GM18499 (cell line): ENCODE results near the gene ZNF750.

Experiments used
- ATAC-seq: cut with Tn5 transposase; IDR thresholded peaks from one replicate; pipeline ENCODE4 v1.9.1; 2021; ENCODE audit warnings: moderate number of reproducible peaks; ENCODE audit not compliant: insufficient read depth, unreplicated experiment

The ZNF750 gene

DNA sequence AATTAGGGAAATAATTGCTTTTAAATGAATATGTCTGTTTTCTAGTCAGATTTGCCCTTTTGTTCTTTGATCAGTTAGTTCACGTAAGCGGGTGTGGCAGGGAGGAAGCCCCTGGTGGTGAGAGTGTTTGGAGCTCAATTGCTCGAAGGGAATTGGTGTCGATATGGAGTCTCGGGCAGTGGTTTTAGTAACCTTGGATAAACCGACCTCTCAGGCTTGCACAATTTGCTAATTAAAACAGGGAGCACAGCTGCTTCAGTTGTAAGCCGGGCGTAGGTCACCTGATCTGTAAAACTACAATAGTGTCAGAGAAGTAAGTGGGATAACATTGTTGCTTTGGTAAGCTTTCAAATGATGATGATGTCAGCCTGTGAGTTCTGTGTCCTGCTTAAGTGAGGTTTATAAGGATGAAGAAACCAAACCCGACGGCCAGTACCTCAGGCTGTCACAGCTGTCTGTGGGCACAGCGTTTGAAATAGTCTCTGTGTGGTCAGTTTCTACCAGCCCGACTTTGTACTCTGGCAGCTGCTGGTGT is 2.9 kb downstream of the ZNF750 start:
- no peak for ATAC-seq

DNA sequence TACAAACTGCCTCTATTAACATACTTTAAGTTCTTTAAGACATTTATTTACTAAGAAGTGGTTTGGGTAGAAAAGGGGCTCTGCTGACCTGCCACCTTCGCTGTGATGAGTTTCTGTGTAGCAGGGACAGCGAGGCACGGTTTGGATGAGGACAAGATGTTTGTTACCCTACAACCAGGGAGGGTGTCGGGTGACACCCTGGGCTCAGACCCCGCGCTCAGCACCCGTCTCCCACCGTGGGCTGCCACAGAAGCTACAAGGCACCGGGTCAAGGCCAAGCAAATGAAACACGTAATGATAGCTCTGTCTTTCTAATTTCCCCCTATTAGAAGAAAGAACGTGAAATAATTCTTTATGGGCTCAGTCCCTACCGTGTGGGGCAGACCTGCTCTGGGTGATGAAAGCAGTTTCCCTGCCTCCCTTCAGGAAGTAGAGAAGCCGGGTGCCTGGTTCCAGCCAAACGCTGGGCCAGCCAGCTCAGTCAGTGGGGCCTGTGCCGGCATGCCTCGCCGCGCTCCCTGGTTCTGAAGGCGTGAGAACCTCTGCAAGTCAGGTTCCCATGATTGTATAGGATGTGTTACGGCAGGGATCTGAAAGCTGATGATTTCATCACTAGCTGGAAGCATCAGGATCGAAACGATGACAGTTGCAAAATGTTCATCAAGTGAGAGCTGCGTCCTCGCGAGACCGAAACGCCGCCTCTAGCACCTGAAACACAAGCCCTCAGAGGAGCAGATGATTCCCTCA is 3.9 kb downstream of the ZNF750 start:
- ATAC-seq: no peak

DNA sequence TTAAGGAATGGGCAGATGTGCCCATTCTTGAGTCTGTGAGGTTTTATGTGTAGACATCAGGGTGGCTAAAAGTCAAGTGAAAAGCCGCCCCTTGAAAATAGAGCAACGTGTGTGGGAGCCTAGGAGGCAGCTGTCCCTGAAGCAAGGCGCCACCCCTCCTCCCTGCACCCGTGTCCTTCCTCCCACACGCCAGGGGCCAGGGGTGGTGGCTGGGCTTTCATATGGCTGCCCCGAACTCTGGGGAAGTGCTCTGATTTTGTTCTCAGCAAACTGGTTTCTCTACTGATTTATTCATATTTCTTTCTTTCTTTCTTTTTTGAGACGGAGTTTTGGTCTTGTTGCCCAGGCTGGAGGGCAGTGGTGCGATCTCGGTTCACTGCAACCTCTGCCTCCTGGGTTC is 4.7 kb downstream of the ZNF750 start:
- no peak for ATAC-seq

DNA sequence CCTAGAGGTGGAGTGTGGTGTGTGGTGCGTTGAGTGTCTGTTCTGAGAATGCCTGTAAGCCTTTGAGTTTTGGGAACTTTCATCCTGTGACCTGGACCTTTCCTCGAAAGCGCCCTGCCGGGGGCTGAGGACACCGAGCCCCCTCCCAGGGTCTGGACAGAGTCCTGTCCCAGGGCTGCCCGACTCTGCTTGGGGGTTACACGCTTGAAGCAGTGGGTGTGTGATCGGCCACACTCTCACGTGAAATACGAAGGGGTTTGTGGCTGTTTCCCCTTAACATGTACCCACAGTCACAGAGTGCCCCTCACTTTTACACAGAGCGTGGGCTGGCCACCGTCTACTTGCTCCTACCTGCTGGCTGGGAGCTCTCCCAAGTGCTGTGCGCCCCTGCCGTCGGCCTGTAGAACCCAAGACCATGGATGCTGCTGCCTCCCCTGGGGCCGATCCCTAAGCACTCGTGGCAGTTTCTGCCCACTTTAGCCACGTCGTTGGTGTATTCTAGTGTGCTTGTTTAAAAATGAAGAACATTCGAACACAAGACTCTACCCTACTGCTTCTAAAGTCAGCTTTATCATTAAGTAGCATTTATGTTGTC is 6.8 kb downstream of the ZNF750 start:
- ATAC-seq: no peak

DNA sequence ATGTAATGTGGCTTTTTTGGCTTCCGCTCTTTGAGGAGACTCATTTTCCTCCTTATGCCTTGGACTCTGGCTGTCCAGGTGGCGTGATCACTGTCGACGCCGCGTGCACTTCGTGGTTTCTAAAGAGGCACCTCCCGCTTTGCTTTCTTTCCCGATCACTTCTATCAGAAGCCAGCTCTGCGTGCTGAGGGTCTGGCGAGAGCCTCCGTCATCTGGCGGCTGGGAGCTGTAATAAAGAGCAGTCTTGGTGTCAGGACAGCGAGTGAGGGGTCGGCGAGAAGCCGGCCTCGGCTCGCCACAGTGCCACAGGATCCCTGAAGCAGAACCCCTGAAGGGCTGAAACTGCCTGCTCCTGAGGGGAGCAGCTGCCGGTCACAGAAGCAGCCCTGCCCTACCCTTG is 7.4 kb downstream of the ZNF750 start:
- ATAC-seq: no peak

DNA sequence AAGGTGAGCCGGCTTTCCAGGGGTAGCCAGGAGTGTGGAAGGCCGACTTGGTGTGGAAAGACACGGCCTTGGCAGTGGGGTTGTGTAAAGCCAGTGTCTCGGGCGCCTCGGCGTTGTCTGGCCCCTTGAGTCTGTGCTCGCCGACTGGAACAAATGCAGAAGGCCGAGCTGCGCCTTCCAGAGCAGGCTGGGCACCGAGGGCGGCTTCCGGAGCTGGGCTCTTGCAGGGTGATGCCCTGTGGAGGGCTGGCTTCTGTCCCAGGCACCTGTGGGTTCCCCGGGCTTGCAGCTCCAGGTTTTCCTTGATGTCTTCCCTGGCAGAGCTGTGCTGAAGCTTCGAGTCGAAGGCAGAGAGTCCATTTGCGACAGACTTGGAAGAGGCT is 8.0 kb downstream of the ZNF750 start:
- ATAC-seq: no peak

DNA sequence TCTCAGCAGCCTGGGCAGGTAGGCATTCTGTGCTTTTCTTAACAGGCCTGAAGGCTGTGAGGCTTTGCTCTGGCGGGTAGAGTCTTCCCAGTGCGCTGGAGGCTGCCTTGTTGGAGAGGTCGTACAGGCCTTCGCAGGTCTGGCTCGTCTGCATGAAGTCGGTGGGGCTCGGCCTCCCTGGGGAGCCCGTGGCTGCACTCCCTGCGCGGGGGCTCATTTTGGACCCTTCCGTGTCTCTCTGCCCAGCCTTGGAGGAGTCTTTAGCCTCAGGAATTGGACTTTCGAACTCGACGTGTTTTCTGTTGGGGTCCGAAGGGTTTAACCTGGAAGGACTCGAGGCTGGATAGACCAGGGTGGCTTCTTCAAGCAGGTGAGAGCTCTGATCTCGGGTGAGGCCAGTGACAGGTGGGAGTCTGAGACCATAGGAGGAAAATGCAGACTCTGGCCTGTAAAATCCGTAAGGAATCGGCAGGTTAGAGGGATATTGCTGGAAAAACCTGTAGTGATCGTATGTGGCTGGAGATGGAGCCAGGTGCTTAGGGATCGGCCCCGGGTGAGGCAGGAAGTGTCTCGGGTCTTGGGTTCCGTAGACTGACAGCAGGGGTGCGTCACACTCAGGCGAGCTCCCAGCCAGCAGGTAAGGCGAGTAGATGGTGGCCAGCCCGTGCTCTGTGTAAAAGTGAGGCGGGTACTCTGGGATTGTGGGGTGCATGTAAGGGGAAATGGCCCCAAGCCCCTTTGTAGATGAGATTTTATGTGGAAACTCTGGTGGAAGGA is 8.6 kb downstream of the ZNF750 start:
- no peak for ATAC-seq

DNA sequence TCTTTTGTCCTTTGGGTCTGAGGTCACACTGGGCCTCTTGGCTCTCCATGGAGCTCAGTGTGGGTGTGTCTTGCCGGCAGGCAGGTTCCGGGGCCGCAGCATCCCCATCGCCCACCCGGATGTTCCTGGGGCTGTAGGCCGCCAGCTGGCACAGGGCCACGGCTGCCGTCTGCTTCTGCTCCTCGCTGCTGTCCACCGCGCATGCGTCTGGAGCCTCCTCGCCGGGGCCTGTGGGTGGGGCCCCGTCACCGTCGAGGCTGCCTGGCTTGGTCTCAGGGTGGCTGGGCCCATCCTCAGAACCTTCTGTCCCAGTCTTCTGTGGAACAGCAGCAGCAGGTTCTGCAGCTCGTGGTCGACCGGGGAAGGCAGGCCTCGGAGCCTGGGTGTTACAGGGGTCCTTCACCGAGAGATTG is 9.6 kb downstream of the ZNF750 start:
- no peak for ATAC-seq

DNA sequence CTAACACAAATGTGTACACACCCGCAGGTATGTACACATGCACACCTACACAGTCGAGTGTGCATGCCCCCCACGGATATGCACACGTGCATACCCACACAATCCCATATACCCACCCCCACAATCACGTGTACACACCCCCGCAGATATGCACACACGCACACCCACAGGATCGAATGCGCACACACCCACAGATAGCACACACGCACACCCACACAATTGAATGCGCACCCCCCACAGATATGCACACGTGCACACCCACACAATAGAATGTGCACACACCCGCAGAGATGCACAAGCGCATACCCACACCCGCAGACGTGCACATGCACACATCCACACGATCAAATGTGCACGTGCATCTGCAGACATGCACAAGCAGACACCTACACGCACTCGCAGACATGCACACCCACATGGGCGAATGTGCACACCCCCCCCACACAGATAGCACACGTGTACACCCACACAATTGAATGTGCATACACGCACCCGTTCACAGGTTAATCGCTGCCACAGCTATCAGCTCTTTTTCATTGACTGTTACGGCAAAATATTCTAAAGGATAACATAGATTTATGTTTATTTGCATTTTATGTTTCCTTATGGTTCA is 10.8 kb downstream of the ZNF750 start:
- ATAC-seq: no peak

DNA sequence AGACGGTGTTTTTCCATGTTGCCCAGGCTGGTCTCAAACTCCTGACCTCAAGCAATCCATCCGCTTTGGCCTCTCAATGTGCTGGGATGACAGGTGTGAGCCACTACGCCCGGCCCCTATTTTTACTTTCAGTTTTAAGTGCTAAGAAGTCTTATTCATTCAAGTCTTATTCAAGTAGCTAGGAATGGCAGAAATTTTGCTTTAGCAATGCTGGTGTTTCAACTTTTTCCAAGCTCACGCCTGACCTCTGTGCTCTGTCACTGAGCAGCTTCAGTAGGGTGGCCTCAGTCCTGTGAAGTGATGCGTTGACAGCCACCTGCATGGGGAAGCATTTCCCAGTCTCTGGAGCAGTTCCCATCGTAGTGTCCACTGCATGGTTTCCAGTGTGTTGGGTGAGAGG is 12.9 kb downstream of the ZNF750 start:
- ATAC-seq: no peak

DNA sequence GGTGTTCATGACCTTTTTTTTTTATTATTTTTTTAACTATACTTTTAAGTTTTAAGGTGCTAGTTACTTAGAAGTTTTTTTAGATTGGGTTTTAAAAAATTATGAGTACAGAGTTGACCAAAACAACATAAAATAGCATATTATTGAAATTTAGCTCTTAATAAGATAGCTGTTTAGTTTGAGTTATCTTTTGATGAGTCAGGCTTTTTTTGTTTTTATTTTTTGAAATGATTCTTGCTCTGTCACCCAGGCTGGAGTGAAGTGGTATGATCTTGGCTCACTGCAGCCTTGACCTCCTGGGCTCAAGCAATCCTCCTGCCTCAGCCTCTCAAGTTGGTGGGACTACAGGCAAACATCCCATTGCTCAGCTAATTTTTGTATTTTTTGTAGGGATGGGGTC is 13.6 kb downstream of the ZNF750 start:
- ATAC-seq: no peak

DNA sequence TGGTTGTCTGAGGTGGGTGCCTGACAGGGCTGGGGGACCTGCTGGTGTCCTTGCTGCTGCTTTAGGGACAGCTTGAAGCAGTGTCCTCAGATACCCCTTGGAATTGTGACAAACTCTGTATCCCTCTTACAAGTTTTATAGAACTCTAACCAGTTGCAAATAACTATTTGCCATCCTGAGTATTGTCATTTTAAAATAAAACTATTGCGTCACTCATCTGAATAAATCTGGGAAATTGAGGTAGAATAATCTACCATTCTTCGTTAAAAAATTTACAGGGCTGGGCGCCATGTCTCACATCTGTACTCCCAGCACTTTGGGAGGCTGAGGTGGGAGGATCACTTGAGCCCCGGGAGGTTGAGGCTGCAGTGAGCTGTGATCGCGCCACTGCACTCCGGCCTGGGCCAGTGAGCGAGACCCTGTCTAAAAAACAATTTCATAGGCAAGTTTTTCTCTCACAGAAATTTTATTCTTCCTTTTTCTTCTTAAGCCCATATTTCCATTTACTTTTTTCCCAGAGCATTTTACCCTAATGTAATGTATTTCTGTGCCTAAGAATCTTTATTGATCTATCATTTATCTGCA is 14.2 kb downstream of the ZNF750 start:
- no peak for ATAC-seq

DNA sequence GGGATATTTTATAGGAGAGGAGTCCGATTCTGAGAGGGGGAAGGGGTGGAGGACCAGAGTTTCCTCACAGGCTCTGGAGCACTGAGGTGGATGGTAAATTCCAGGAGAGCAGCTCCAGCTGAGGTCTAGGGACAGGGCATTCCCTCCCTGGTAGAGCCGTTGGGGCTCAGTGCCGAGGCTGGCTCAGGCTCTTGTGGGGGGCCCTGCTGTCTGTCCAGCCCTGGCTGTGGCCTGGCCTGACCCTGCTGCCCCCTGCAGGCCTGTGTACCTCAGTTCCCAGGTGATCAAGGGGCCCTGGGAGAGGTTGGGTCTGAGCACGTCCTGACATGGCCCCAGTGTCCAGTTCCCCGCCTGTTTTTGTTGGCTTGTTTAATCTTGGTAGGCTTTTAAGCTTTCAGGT is 16.8 kb downstream of the ZNF750 start:
- ATAC-seq: no peak

DNA sequence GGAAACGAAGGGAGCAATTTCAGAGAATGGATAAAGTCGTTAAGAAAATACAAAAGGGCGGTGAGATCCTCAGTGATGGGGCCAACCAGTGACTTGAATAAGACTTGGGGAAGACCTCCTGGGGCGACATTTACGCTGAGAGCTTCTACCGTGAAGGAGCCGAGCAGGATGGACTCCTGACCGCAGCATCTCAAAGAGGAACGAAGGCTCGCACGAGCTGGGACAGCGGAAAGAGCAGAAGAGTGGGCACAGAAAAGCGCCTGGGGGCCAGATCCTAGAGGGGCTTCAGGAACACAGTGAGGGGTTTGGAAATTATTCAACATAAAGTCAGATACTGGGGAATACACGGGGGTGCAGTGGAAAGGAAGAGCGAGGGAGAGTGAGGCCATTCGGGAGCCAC is 17.5 kb downstream of the ZNF750 start:
- ATAC-seq: no peak

DNA sequence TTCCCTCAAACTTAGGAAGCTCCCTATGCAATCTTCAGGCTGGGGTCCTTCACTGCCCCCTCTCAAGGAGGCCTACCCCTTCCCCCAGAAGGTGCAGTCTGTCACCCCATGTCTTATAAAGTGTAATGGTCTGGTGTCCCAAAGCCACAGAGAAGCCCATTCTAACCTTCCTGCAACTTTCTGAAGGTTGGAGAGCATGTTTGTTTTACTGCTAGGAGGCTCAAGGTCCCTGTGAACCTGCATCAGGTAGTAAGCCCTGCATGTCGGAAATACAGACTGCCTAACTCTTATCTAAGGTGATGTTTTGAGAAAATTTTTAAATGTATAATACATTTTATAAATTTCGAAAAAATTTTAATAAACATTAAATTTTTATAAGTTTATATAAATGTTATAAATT is 18.3 kb downstream of the ZNF750 start:
- no peak for ATAC-seq

DNA sequence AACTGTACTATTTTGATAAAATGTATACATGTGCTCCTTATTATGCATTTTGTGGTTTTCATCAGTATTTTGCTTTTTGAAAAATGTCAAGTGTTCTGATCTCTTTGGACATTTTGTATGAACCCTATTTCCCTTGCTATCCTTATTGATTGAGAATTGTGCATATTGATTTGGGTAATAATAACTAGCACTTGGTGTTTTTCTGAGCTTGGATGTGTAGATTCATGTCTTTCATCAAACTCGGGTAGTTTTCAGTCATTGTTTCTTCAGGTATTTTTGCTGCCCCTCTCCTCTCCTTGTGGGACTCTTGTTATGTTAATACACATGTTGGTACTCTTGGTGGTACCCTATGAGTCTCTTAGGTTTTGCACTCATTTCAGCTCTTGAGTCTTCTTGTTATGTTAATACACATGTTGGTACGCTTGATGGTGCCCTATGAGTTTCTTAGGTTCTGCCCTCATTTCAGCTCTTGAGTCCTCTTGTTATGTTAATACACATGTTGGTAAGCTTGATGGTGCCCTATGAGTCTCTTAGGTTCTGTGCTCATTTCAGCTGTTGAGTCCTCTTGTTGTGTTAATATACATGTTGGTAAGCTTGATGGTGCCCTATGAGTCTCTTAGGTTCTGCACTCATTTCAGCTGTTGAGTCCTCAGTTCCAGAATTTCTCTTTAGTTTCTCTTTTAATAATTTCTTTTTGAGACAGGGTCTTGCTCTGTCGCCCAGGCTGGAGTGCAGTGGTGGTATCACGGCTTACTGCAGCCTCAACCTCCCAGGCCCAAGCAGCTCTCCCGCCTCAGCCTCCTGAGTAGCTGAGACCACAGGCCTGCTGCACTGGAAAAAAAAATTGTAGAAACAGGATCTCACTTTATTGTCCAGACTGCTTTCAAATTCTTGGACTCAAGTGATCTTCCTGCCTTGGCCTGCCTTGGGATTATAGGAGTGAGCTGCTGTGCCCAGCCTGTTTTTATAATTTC is 19.3 kb downstream of the ZNF750 start:
- no peak for ATAC-seq

DNA sequence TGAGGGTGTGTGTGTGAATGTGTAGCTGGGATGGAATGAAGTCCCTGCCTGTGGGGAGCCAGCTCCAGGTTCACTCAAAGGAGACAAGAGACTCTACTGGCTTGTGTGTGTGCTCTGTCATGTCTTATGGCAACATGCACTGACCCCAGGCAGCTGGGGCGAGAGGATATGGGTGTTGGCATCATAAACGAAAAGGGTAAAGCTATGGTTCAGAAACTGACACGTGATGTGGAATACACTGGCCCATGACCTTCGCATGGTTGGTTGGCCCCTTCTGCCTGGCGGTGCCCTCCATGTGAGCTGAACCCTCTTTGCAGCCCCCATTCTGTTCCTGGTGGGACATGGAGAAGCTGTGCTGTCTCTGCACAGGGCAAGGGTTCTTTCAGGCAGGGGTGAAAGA is 21.9 kb downstream of the ZNF750 start:
- no peak for ATAC-seq

DNA sequence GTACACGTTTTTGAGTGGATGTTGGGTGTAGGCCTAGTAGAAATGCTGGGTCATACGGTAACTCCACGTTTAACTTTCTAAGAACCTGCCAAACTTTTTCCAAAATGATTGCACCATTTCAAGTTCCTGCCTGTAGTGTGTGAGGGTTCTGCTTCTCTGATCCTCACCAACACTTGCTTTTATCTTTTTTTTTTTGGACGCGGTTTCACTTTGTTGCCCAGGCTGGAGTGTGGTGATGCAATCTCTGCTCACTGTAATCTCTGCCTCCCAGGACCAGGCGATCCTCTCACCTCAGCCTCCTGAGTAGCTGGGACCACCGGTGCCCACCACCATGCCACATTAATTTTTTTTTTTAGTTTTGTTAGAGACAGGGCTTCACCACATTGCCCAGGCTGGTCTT is 23.5 kb downstream of the ZNF750 start:
- no peak for ATAC-seq

DNA sequence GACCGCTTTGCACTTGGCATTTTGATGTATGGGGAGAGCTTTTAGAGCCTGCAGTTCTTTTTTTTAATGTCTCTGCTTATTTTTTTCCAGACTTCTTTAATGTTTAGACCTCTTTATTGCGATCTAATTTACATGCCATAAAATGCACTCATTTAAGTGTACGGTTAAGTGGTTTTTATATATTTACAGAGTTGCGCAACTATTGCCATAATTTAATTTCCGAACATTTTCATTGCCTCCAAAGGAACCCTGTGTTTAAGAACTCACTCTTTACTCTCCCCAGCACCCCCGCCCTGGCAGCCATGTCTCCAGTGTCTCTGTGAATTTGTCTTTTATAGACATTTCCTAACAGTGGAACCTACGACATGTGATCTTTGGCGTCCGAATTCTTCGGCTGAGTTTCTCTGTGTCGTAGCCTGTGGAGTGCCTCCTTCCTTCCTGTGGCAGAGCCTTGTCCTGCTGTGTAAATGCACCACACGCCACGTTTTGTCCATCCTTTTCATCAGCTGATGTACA is 24.0 kb downstream of the ZNF750 start:
- ATAC-seq: no peak
